Heart left ventricle (tissue), 16 donors: Measurements from ENCODE around the gene TBC1D2. TPM values are rescaled to one million over a fixed set of nuclear protein-coding genes. Genes with fewer than 3 reads are reported as not detected.
"Not testable (repeated sequence)": the region's sequence is repeated elsewhere in the genome, so short reads cannot be mapped to it uniquely, and the experiment has no call there.

ENCODE experiments used
- ATAC-seq, 4 donors: fragments of 200-7000 bp; cut with Tn5 transposase; one replicate each; pipeline ENCODE4 v1.9.1; 2020 to 2022; ENCODE audit warnings: moderate library complexity in 4 of 4, mild to moderate bottlenecking in 3 of 4, moderate number of reproducible peaks in 1 of 4
- DNase-seq, 5 donors: peaks; one replicate each; pipeline ENCODE4 v3.0.0-alpha.2; 2020
- H3K27ac ChIP-seq, 12 donors: fragments of 200-600 bp; sonication (generic) in 4 of 12; one replicate each; pipeline versions ENCODE4 v1.5.0 to v1.8.0; 2016 to 2022; ENCODE audit warnings: mild to moderate bottlenecking in 2 of 12
- H3K27me3 ChIP-seq, 9 donors: fragments of 200-600 bp; sonication (generic) in 2 of 9; one replicate each; pipeline versions ENCODE4 v1.5.1 to v1.8.0; 2016 to 2022; ENCODE audit warnings: mild to moderate bottlenecking in 3 of 9
- H3K36me3 ChIP-seq, 9 donors: fragments of 200-600 bp; sonication (generic) in 2 of 9; one replicate each; pipeline versions ENCODE4 v1.5.0 to v1.8.0; 2018 to 2022; ENCODE audit warnings: mild to moderate bottlenecking in 2 of 9
- H3K4me1 ChIP-seq, 12 donors: fragments of 200-600 bp; sonication (generic) in 4 of 12; one replicate each; pipeline versions ENCODE4 v1.5.0 to v1.8.0; 2016 to 2022; ENCODE audit warnings: mild to moderate bottlenecking in 3 of 12
- H3K4me3 ChIP-seq, 12 donors: fragments of 200-600 bp; sonication (generic) in 4 of 12; one replicate each; pipeline versions ENCODE4 v1.5.0 to v1.8.0; 2017 to 2022; ENCODE audit warnings: mild to moderate bottlenecking in 9 of 12, moderate library complexity in 4 of 12
- H3K9me3 ChIP-seq, 12 donors: fragments of 200-600 bp; sonication (generic) in 4 of 12; one replicate each; pipeline versions ENCODE4 v1.5.0 to v1.8.0; 2016 to 2022; ENCODE audit warnings: mild to moderate bottlenecking in 1 of 12
- POLR2A ChIP-seq, 2 donors: fragments of 450-650 bp; IDR thresholded peaks; one replicate each; pipeline ENCODE4 v1.6.1; 2017; ENCODE audit warnings: antibody characterized with exemption in 2 of 2, mild to moderate bottlenecking in 2 of 2, moderate library complexity in 2 of 2
- WGBS, 4 donors: extraction: QIAGEN DNeasy Blood & Tissue Kit in 2 of 4; methylation state at CpG; one replicate each; pipeline versions ENCODE4 v1.1.5 to v1.1.7; 2013 to 2018; 5-methylcytosine and 5-hydroxymethylcytosine counted together
- intact Hi-C, 10 donors: fragments of 100-400 bp; cut with DNase I; formaldehyde crosslinking; loops; one replicate each; pipeline versions ENCODE4 v1.11.1 to v1.14.2; 2022
- polyA plus RNA-seq, 2 donors: library from polyadenylated mRNA; stranded (reverse); fragments of 200-250 nt; gene quantifications; one replicate each; pipeline ENCODE4 v1.2.3, GENCODE V29; 2013
- total RNA-seq, 9 donors: library from RNA; depleted of rRNA in 2 of 9; stranded (reverse); fragments of >200 nt in 2 of 9; fragmentation: NEBNext Ultra II Directional in 3 of 9; extraction: Animal tissue kit (Norgen Biotek cat#: 25700) in 3 of 9; gene quantifications; one replicate each; pipeline versions ENCODE4 v1.1.0 to v1.2.4, GENCODE V29; 2016 to 2023
- TF ChIP-seq, protein P1 (sequence below), 12 donors: fragments of 200-600 bp; sonication (generic) in 4 of 12; IDR thresholded peaks; one replicate each; pipeline versions ENCODE4 v1.5.0 to v1.8.0; 2018 to 2022; ENCODE audit warnings: antibody characterized with exemption in 12 of 12, mild to moderate bottlenecking in 5 of 12
- donor health status: ischemic (EF 13 %, LVEDD 7.1; RV severe dilation, severe dysfunction).
- donor health status: healthy with polysubstance abuse.
- donor health status: DM: no; HTN: yes; CAD: no.
- donor health status: DM: no; HTN: no; CAD: no.
- donor health status: ischemic (EF 25% LVEDD 6.9; RV normal size, moderate dysfunction).
- donor health status: ischemic (EF 25% LVEDD 5.7; RV mildly dilated, moderate dysfunction).
- donor health status: healthy.
- donor health status: DM: yes; HTN: yes; CAD: no.
- donor health status: ischemic (EF 35%, LVEDD 5.7; RV mildly dilated, moderate dysfunction).
- donor health status: nonischemic (EF 11% LVEDD 7.7; RV severe dilation, severe dysfunction).
- donor health status: DM: yes; HTN: yes; CAD: no.
- donor health status: PGD.
- donor health status: ischemic (EF 29% LVEDD 5.4; RV normal size, mild dysfunction).
- donor health status: nonischemic (EF 23%, LVEDD 6.1; RV moderate dilation, normal function).

The TBC1D2 gene
- total and polyA plus RNA-seq, 11 donors = 1.1 to 9.4 (median 2.2) TPM

DNA sequence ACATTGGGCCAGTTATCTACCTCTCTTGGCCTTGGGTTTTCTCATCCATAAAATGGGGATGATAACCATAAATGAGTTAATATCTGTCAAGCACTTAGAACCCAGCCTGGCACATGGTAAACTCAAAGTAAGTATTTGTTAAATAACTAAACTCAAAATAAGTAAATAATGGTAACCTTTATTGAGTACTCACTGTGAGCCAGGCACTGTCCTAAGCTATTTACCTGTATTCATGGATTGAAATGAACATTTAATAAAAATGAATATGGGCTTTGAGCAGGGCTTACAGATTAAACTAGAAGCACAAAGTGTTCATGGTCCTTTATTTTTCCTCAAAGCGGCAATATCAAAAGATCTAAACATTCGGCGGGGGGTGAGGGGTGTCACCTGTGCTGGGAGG, 79.7 kb downstream of the TBC1D2 start:
- TF ChIP-seq, protein P1, sequence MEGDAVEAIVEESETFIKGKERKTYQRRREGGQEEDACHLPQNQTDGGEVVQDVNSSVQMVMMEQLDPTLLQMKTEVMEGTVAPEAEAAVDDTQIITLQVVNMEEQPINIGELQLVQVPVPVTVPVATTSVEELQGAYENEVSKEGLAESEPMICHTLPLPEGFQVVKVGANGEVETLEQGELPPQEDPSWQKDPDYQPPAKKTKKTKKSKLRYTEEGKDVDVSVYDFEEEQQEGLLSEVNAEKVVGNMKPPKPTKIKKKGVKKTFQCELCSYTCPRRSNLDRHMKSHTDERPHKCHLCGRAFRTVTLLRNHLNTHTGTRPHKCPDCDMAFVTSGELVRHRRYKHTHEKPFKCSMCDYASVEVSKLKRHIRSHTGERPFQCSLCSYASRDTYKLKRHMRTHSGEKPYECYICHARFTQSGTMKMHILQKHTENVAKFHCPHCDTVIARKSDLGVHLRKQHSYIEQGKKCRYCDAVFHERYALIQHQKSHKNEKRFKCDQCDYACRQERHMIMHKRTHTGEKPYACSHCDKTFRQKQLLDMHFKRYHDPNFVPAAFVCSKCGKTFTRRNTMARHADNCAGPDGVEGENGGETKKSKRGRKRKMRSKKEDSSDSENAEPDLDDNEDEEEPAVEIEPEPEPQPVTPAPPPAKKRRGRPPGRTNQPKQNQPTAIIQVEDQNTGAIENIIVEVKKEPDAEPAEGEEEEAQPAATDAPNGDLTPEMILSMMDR (IDR thresholded peaks at IDR 0.05) = no peak
- TF ChIP-seq POLR2A (IDR thresholded peaks at IDR 0.05) = no peak
- no peak for DNase-seq
- WGBS, 4 donors = 86 to 92% (median 90%) methylated on average over 3 of the region's 3 CpGs

DNA sequence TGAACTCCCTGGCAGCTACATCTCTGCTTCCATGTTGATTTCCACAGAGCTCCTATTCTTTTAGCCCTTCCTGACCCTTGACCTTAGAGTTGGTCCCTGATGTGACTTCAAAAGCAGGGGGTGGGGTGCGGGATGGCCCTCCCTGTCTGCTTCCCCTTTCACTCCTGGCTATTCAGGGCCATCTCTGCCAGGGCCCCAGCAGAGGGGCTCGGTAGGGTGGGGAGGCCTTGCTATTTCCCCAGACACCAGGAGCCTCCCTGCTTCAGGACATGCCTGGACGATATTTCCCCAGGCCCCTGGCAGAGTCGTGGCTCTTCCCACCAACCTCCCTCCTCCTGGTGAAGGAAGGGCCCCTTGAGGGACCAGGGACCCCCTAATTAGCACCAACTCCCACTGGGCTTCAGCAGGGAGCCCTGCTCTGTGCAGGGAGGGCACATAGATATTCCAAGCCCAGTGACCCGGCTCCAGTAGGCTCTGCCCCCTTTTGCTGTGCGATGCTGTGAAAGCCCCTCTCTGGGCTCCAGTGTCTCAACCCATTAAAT, 80.3 kb downstream of the TBC1D2 start:
- ATAC-seq (no peak), DNase-seq (no peak)
- WGBS, 4 donors = 52 to 74% (median 55%) methylated on average over 5 to 6 of the region's 6 CpGs
- Histone ChIP-seq H3K36me3 (no peaks in the 10 kb centered on the region), H3K27ac (no peak overlapping the region), H3K9me3 (no peaks in the 10 kb centered on the region), H3K27me3 (no peaks in the 10 kb centered on the region), H3K4me1 (peaks cover 0 to 7% (median 0%) of the 10 kb centered on the region in 12 donors), H3K4me3 (no peak overlapping the region)
- TF ChIP-seq, protein P1 (IDR thresholded peaks at IDR 0.05) = no peak
- no peak for TF ChIP-seq POLR2A (IDR thresholded peaks at IDR 0.05)
- intact Hi-C loops = no loop called here

More for the DNA sequence above, 79.7 kb downstream of the TBC1D2 start:
- Histone ChIP-seq H3K36me3 (no peaks in the 10 kb centered on the region), H3K4me3 (no peak overlapping the region), H3K9me3 (no peaks in the 10 kb centered on the region), H3K4me1 (peaks cover 0 to 7% (median 0%) of the 10 kb centered on the region in 12 donors), H3K27me3 (no peaks in the 10 kb centered on the region), H3K27ac (no peak overlapping the region)
- no peak for ATAC-seq
- intact Hi-C loops = no loop called here

DNA sequence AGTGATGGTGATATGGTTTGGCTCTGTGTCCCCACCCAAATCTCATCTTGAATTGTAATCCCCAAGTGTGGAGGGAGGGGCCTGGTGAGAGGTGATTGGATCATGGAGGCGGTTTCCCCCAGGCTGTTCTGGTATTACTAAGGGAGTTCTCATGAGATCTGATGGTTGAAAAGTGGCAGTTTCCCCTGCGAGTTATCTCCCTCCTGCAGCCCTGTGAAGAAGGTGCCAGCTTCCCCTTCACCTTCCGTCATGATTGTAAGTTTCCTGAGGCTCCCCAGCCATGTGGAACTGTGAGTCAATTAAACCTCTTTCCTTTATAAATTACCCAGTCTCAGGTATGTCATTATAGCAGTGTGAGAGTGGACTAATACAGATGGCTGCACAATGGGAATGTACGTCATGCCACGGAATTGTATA, 80.9 kb downstream of the TBC1D2 start:
- H3K9me3 ChIP-seq, H3K4me3 ChIP-seq, intact Hi-C loops, H3K4me1 ChIP-seq, DNase-seq, H3K27me3 ChIP-seq, H3K36me3 ChIP-seq, H3K27ac ChIP-seq, ATAC-seq: not testable (repeated sequence)
- 72 to 86% (median 80%) methylated on average over 5 of the region's 5 CpGs for WGBS, 4 donors

DNA sequence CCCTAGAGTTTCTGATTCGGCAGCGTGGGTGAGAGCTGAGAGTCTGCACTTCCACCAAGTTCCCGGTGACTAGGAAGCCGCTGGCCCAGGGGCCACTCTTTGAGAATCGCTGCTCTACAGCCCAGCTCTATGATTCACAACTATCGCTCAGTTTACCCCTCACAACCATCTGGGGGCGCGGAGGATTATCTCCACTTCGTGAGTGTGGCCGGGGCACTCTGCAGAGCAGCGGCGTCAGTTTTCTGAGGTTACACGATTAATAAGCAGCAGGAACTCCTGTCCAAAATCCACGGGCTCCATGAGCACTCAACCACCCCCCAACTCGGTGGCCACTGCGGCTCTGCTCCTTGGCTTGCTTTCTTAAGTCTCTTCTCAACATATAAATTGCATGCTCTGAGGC, 82.3 kb downstream of the TBC1D2 start:
- no peak for DNase-seq
- Histone ChIP-seq H3K27me3 (no peaks in the 10 kb centered on the region), H3K9me3 (no peaks in the 10 kb centered on the region), H3K27ac (no peak overlapping the region), H3K4me3 (no peak overlapping the region), H3K4me1 (peaks cover 0 to 16% (median 0%) of the 10 kb centered on the region in 12 donors), H3K36me3 (no peaks in the 10 kb centered on the region)
- 77 to 90% (median 85%) methylated on average over 16 of the region's 16 CpGs for WGBS, 4 donors
- intact Hi-C loops = no loop called here
- TF ChIP-seq, protein P1 (IDR thresholded peaks at IDR 0.05) = no peak
- TF ChIP-seq POLR2A (IDR thresholded peaks at IDR 0.05) = no peak
- no peak for ATAC-seq

DNA sequence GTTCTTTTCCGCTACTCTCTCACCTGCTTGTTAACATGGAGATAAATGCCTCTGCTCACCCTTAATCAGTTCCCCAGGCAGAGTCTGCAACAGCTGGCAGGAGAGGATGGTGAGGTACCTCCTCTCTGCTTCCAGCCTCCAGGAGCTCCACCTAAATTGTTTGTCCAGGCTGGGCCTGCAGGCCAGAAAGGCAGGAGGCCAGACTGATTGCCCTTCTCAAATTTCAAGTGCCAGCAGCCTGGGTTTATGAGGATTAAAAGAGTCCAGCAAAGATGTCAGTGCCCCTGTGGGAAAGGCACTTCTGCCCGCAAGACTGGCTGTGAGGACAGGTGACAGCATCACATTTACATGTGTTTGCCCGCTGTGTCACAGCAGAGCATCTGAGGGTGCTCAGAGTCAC, 82.8 kb downstream of the TBC1D2 start:
- TF ChIP-seq, protein P1 (IDR thresholded peaks at IDR 0.05) = no peak
- TF ChIP-seq POLR2A (IDR thresholded peaks at IDR 0.05) = no peak
- H3K27ac ChIP-seq = no peak overlapping the region
- no peak for DNase-seq
- H3K9me3 ChIP-seq = no peaks in the 10 kb centered on the region
- intact Hi-C loops = no loop called here
- 86 to 95% (median 88%) methylated on average over 3 of the region's 3 CpGs for WGBS, 4 donors
- no peak for ATAC-seq
- no peak overlapping the region for H3K4me3 ChIP-seq
- H3K4me1 ChIP-seq = peaks cover 0 to 16% (median 0%) of the 10 kb centered on the region in 12 donors
- H3K36me3 ChIP-seq = no peaks in the 10 kb centered on the region
- H3K27me3 ChIP-seq = no peaks in the 10 kb centered on the region
